ELR (cell line): ENCODE data around the gene NDUFA7.
"Not testable (repeated sequence)": the region's sequence is repeated elsewhere in the genome, so short reads cannot be mapped to it uniquely, and the experiment has no call there.

ENCODE experiments used
- DNase-seq: peaks from one replicate; pipeline ENCODE4 v3.0.0-alpha.2; 2015; ENCODE audit warnings: low read depth

NDUFA7 gene

GRCh38 chr19:8342316-8342683, 21.1 kb upstream of the NDUFA7 start:
- no peak for DNase-seq

GRCh38 chr19:8341504-8341903, 20.3 kb upstream of the NDUFA7 start:
- DNase-seq, result not testable (repeated sequence)

DNA sequence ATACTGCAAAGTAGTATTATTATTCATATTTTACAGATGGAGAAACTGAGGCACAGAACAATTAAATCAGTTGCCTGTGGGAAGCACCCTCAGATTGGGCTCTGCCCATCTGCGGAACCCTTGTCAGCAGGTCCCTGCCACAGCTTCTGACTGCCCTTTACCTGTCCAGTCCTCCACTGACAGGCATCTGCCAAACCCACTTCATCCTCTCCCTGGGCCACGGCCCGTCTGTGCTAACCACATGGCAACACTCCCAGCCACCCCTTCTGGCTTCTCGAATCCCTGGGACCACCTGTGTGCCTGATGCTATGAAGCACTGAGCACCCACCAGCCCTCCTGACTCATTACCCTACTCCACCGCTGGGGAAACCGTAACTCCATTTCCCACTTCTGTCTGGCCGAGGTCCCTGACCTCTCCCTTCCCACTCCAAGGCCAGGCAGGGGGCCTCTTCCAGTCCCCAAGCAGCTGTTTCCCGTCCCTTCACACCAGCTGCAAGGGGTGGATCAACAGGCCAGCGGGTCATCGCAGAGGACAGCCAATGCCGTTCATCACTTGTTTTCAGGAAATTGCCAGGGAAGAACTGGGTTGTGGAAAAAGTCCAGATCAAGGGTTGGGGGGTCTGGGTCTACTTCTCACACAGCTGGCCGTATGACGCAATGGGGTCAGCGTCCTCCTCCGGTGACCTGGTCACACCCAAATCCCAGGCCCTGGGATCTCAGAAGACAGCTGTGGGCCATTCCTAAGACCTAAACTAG, 19.3 kb upstream of the NDUFA7 start:
- no peak for DNase-seq

DNA sequence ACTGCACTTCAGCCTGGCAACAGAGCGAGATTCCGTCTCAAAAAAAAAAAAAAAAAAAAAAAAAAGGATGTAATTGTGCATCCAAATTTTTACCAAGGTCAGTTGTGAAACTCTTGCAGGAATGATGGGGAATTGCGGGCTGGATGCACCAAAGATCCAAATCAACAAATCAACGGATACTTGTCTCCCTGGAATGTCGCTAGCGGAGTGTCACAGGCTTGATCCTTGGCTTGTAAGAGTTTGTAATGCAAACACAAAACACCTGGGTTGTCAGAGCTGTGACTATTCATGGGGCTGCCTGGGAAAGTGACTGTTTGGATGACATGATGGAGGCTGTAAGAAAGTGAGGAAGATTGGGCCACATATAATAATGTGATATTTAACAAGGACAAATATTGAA, 17.7 kb upstream of the NDUFA7 start:
- DNase-seq, result no peak

DNA sequence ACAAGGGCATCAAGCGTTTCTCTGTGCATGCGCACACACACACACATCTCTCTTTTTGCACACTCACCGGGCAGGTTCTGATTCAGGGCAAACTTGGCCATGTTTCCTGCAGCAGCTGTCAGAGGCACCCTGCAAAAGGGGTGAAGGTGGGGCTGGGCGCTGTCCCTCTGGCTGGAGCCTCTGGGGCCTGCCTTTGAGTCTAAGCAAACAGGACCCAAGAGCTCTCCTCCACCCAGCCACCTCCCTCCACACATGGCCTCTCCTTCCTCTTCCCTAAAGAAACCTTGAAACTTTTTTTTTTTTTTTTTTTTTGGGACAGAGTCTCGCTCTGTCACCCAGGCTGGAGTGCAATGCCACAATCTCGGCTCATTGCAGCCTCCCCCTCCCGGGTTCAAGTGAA, 16.6 kb upstream of the NDUFA7 start:
- no peak for DNase-seq

GRCh38 chr19:8336660-8337059, 15.5 kb upstream of the NDUFA7 start:
- DNase-seq, result no peak

DNA sequence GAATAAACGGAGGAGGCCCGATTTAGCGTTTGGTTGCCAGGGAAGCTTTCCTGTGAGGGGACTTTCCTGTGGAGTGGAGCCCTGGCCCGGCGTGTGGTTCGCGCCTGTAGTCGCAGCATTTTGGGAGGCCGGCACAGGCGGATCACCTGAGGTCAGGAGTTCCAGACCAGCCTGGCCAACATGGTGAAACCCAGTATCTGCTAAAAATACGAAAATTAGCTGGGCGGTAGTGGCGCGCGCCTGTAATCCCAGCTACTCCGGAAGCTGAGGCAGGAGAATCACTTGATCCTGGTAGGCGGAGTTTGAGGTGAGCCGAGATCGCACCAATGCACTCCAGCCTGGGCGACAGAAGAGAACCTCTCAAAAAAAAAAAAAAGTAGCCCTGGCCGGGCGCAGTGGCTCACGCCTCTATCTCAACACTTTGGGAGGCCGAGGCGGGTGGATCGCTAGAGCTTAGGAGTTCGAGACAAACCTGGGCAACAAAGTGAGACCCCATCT, 14.9 kb upstream of the NDUFA7 start:
- no peak for DNase-seq

- DNase-seq, result no peak
Measured at GRCh38 chr19:8335343-8336071, 14.3 kb upstream of the NDUFA7 start.

DNA sequence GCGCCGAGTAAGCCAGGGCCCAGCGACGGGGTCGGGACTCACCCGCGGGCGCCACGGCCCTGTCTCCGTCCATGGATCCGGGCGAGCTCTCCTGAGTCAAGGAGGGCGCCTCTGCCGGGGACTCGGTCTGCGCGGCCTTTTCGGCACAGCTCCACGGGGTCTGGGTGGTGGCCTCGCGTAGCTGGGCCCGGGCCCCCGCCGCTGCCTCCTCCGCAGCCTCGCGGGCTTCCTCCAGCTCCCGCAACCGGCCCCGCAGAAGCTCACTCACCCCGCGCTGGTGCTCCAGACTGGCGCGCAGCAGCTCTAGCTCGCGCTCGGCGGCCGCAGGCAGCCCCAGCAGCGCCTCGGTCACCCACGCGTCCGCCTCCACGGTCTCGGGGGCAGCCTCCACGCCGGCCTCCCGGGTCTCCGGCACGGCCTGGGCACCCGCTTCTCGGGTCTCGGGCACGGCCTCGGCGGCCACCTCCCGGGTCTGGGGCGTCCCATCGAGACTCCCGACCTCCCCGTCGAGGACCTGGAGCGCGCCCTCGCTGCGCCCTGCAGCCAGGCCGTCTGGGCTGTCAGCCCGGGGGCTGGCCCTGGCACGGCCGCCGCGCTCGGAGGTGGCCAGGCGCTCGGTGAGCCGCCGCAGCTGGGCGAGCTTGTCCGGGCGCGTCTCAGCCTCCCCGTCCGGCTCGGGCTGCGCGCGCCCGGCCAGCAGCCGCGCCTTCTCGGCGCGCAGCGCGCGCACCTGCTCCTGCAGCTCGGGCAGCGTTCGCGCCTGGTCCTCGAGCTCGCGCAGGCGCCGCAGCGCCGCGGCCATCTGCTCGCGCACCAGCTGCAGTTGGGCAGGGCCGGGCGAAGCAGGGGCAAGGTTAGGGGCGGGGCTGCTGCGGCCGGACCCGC, 13.5 kb upstream of the NDUFA7 start:
- peak; percentile 52 for DNase-seq

- DNase-seq, result no peak
Measured at GRCh38 chr19:8333767-8334457, 12.7 kb upstream of the NDUFA7 start.

DNA sequence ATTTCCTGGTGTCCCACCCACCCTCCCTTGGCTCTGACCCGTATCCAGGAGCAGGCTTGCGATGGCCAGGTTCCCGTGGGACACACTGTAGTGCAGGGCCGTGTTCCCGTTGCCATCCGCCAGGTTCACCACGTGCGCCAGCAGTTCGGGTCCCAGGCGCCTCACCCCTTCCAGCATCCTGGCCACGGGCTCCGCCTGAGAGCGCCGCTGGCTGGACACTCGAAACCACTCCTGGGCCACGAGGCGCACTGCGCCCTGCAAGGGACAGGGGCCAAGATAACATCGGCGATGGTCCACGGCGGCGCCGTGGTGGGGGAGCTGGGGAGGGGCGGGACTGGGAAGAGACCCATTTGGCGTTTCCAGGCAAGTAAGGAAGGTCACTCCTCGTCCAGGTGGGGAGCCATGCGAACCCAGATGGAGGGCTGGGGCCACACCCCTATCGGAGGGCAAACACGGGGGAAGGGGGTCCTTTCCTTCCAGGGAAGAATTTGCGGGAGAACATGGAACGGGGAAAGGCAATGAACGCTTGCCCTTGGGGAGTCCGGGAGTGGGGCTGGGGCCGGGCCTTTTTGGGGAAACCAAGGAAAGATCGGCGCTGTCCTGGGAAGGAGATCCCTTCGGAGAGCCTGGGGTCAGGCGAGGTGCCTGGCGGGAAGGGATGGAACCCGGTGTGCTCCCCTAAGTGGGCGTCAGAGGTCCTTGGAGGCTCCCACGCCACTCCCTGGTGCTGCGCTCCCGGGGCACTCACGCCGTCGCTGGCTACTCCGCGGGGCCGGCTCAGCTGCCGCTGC, 12.0 kb upstream of the NDUFA7 start:
- DNase-seq, result no peak

DNA sequence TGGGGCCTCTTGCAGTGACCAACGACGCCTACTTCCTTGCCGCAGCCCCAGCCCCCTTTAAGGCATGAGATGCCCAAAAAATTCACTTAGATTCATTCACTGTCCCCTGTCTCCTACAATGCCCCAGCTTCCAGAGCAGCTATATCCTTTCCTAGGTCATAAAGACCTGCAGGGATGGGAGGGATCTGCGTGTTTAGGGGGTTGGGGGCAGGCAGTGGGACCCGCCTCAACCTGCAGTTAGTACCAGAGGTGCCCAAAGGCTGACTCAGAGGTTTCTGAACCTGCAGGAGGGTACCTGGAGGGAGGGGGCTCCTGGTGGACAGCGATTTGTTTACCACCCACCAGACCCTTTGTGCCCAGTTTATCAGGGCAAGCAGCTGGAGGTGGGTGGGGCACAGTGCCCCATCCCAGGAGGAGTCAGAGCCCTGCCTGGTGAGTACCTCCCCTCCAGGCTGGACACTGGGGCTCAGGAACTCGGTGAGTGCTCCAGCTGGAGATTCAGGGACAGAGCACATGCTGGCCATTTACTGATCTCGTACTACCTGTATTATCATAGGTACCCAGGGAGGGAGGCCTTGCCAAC, 10.2 kb upstream of the NDUFA7 start:
- DNase-seq, result no peak

DNA sequence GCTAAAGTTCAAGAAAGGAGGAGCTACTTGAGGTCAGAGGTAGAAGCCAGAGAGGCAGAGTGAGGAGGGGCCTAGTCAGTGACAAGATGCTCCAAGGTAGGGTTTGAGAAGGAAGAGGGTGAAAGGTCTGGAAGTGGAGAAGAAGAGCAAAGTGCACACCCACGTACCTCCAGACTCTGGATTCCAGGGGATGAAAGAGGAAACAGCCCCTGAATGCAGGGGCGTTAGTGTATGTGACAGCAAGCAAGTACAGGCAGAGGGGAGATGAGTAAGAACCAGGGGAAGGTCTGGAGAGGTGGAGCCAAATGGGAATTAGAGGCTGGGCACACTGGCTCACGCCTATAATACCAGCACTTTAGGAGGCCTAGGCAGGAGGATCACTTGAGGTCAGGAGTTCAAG, 8.8 kb upstream of the NDUFA7 start:
- no peak for DNase-seq

DNA sequence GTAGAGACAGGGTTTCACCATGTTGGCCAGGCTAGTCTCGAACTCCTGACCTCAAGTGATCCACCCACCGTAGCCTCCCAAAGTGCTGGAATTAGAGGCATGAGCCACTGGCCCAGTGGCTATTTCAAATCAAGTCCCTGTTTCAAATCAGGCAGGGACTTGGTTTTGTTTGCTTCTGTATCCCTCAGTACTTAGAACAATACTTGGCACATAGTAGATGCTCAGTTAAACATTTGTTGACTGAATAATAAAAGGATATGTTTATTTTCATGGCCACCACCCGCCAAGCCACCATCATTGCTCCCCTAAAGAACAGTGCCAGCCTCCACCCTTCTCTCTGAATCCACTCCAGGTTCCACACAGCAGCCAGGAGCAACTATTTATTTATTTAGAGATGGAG, 4.3 kb upstream of the NDUFA7 start:
- DNase-seq, result no peak

DNA sequence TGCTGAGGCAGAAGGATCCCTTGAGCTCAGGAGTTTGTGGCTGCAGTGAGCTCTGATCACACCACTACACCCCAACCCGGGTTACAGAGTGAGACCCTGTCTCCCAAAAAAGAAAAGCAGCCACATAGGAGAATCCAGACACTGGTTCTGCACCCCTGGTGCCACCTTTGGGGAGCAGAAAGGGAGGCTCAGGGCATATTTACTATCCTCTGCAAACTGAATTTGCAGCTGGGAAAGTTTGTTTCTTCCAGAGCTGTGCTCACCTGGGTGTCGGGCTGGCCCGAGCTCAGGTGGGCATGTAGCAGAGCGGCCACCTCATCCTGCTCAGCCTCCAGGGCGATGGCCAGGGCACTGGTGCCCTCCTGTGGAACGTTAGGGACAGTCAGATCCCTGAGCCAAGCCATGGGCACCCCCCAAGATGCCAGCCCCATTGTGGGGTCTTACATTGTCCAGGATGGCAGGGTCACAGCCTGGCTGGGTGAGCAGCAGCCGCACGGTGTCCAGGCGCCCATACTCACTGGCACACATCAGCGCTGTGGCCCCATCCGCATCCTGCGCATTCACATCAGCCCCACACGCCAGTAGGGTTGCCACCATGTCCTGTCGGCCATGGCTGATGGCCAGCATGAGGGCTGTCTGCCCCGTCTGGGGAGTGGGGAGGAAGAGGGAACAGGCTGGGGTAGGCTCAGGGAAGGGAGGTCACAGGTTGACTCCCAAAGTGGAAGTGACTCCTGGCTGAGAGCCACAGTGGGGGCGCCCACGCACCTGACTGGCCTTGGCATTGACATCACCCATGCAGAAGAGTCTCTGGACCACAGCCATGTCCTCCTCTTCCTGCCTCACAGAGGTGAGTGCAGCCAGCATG, 3.2 kb upstream of the NDUFA7 start:
- peak; percentile 33 for DNase-seq

DNA sequence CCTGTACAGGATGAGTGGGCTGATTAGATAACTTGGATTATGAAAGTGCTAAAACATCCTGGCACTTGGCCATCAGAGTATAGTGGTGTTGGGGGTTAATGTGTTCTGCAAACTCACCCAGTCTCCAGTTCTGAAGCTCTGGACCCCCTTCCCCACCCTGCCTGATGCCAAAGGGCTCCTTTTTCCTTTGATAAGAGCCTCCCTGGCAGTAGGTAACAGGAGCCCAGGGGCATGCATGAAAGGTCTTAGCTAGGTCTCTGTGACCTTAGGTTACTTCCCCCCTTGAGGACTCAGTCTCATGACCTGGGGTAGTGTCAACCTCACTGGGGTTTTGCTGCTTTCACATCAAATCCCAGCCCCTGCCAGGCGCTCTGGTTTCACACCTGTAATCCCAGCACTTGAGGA, 2.6 kb upstream of the NDUFA7 start:
- DNase-seq, result peak; percentile 31

DNA sequence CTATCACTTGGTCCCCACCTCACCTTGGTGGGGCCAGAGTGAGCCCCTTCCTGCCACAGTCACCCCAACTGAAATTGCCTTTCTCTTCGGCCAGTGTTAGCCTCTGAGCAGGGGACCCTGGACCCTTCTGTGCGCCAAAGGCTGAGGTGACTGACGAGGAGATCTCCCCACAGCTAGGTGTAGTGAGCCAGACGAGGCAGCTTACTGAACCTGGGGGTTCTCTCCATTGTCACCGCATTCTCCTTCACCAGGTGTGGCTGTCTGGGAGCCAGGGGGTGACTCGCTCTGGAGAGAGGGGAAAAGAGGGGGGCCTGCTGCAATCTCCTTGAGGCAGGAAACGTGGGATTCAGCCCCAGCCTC, 1.4 kb upstream of the NDUFA7 start:
- DNase-seq, result no peak

DNA sequence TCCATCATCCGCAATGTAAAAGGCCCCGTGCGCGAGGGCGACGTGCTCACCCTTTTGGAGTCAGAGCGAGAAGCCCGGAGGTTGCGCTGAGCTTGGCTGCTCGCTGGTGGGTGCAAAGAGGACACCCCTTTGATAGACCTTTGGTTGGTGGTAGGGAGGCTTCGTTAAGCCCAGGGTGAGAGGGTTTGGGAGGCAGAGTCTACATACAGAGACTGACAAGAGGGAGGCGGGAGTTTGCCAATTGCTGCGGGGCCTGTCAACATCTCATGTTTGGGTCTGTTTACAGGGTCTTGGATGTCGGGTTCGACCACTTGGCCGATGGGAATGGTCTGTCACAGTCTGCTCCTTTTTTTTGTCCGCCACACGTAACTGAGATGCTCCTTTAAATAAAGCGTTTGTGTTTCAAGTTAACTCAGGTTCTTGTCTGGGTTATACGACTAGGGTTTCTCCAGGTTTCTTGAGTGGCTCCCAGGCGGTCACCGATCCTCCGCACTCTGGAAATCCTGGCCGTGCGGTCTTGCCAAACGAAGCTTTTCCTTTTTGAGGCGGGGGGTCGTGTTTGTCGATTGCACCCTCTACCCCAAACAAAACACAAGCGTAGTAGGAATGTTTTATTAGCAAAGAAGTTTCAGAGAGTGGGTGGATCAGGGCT, 937 bp upstream of the NDUFA7 start:
- no peak for DNase-seq

GRCh38 chr19:8320564-8321066, 560 bp downstream of the NDUFA7 start:
- DNase-seq, result peak; percentile 51
